ENCODE measurements around the gene RLBP1.

DNA sequence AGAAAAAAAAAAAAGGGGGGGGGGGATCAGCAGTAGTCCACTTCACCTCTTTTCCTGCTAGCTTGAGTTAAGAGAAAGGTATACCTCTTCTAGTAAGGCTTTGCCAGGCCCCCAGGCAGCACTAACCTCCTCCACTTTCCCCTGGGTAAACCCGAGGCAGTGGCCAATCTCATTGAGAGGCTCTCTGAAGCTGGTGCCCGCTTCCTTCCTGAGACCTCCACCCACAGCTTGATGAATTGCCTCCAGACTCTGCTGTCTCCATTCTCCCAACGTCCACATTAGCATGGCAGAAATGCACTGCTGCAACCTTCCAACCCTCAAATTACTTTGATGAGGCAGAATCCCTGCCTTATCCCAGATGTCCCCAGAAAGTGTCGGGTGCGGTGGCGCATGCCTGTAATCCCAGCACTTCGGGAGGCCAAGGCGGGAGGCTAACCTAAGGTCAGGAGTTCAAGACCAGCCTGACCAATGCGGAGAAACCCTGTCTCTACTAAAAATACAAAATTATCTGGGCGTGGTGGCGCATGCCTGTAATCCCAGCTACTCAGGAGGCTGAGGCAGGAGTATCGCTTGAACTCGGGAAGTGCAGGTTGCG lies 15.3 kb downstream of the RLBP1 start:
- TF ChIP-seq POLR2A (IDR thresholded peaks at IDR 0.05; ENCODE audit: low read depth, low read length) (no peak), POLR2AphosphoS5 (IDR thresholded peaks at IDR 0.05; ENCODE audit: low read depth, low read length) (no peak), TAF1 (IDR thresholded peaks at IDR 0.05; ENCODE audit: low read depth, low read length) (no peak), PAX5 (IDR thresholded peaks at IDR 0.05; ENCODE audit: insufficient read depth, low read length, severe bottlenecking) (no peak)

Data from GM12891 (cell line).